WTC11 (cell line): ENCODE measurements around the gene LIMCH1. TPM values are rescaled to one million over a fixed set of nuclear protein-coding genes. Genes with fewer than 3 reads are reported as not detected.

ENCODE experiments used
- ATAC-seq: fragments of 200-7000 bp; cut with Tn5 transposase; 2 replicates; pipeline ENCODE4 v1.10.0; 2021; ENCODE audit warnings: mild to moderate bottlenecking, moderate library complexity
- CTCF ChIA-PET: fragments of 300-600 bp; sonication (Branson Sonifier 250); formaldehyde crosslinking; loops from one replicate; lab custom pipeline; 2021; ENCODE audit warnings: antibody characterized with exemption; lab: Charles Lee
- POLR2A ChIA-PET: fragments of 350-600 bp; sonication (Branson Sonifier 250); formaldehyde crosslinking; loops from one replicate; lab custom pipeline; 2021; ENCODE audit warnings: antibody characterized with exemption; lab: Charles Lee
- DNase-seq: peaks from one replicate; pipeline ENCODE4 v3.0.0; 2021; ENCODE audit warnings: low spot score
- H3K27ac Mint-ChIP-seq: 2 replicates; pipeline ENCODE4 v1.8.0; 2021; ENCODE audit warnings: mixed read lengths
- H3K27me3 Mint-ChIP-seq: 2 replicates; pipeline ENCODE4 v1.8.0; 2021; ENCODE audit warnings: low read depth, mild to moderate bottlenecking, moderate library complexity, mixed read lengths
- H3K36me3 Mint-ChIP-seq: 2 replicates; pipeline ENCODE4 v1.8.0; 2021; ENCODE audit warnings: mixed read lengths
- H3K4me1 Mint-ChIP-seq: 2 replicates; pipeline ENCODE4 v1.8.0; 2022; ENCODE audit warnings: mixed read lengths
- H3K4me3 Mint-ChIP-seq: 2 replicates; pipeline ENCODE4 v1.8.0; 2021; ENCODE audit warnings: mild to moderate bottlenecking, moderate library complexity, mixed read lengths
- H3K9me3 Mint-ChIP-seq: 2 replicates; pipeline ENCODE4 v1.8.0; 2021; ENCODE audit warnings: mixed read lengths
- ELF4 ChIP-seq: sonication (generic); formaldehyde crosslinking; IDR thresholded peaks from 2 replicates; pipeline ENCODE4 v1.8.1; 2022; ENCODE audit warnings: low read depth, mild to moderate bottlenecking, moderate library complexity, missing genetic modification reagents
- NR1H2 ChIP-seq: sonication (generic); formaldehyde crosslinking; IDR thresholded peaks from 2 replicates; pipeline ENCODE4 v1.9.0; 2021; ENCODE audit warnings: mild to moderate bottlenecking, moderate library complexity, missing genetic modification reagents
- total RNA-seq: library from RNA; stranded (reverse); gene quantifications from 3 replicates; pipeline ENCODE4 v1.2.3, GENCODE V29; 2021
- TF ChIP-seq, protein P1 (sequence below): sonication (generic); formaldehyde crosslinking; IDR thresholded peaks from 2 replicates; pipeline ENCODE4 v1.8.1; 2023; ENCODE audit warnings: mild to moderate bottlenecking, moderate library complexity, missing genetic modification reagents
- TF ChIP-seq, protein P2 (sequence below): sonication (generic); formaldehyde crosslinking; IDR thresholded peaks from 2 replicates; pipeline ENCODE4 v1.8.1; 2022; ENCODE audit warnings: mild to moderate bottlenecking, missing genetic modification reagents, moderate library complexity, borderline replicate concordance
- TF ChIP-seq, protein P3 (sequence below): sonication (generic); formaldehyde crosslinking; IDR thresholded peaks from 2 replicates; pipeline ENCODE4 v1.8.0; 2022; ENCODE audit warnings: missing genetic modification reagents

LIMCH1 gene
- total RNA-seq, 1 experiment from 2014 or later, result 0.92 TPM

DNA sequence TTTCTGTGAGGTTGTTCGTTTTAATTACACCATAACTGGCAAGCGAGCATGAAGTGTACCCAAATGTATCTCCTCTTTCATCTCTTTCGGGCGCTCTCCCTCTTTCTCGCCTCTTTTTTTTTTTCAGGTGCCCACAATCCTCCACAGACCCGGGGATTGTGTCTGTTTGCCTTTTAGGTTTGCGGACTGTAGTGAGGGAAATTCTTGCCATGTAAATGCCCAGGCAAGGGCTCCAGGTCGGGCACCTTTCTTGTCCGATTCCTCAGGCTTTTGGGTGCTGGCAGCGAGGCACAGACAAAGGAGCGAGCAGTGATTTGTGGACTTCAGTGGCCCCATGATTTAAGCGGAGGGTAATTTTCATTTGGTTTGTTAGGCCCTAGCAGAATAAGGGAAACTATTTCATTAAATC lies 211.7 kb downstream of the LIMCH1 start:
- H3K4me3 Mint-ChIP-seq, result no peak overlapping the region
- H3K27me3 Mint-ChIP-seq, result peaks cover 99% of the 10 kb centered on the region
- no peaks in the 10 kb centered on the region for H3K9me3 Mint-ChIP-seq
- peaks cover 62% of the 10 kb centered on the region for H3K4me1 Mint-ChIP-seq
- no peak overlapping the region for H3K27ac Mint-ChIP-seq
- CTCF ChIA-PET, result no interaction called here
- DNase-seq, result no peak
- no peaks in the 10 kb centered on the region; the same call in 1 of the 2 replicates for H3K36me3 Mint-ChIP-seq
- TF ChIP-seq, protein P1, sequence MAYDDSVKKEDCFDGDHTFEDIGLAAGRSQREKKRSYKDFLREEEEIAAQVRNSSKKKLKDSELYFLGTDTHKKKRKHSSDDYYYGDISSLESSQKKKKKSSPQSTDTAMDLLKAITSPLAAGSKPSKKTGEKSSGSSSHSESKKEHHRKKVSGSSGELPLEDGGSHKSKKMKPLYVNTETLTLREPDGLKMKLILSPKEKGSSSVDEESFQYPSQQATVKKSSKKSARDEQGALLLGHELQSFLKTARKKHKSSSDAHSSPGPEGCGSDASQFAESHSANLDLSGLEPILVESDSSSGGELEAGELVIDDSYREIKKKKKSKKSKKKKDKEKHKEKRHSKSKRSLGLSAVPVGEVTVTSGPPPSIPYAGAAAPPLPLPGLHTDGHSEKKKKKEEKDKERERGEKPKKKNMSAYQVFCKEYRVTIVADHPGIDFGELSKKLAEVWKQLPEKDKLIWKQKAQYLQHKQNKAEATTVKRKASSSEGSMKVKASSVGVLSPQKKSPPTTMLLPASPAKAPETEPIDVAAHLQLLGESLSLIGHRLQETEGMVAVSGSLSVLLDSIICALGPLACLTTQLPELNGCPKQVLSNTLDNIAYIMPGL (CRISPR knock-in tag), result no peak
- TF ChIP-seq, protein P2, sequence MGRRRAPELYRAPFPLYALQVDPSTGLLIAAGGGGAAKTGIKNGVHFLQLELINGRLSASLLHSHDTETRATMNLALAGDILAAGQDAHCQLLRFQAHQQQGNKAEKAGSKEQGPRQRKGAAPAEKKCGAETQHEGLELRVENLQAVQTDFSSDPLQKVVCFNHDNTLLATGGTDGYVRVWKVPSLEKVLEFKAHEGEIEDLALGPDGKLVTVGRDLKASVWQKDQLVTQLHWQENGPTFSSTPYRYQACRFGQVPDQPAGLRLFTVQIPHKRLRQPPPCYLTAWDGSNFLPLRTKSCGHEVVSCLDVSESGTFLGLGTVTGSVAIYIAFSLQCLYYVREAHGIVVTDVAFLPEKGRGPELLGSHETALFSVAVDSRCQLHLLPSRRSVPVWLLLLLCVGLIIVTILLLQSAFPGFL, result no peak
- TF ChIP-seq NR1H2 (CRISPR knock-in tag) (no peak), ELF4 (CRISPR knock-in tag) (no peak)
- TF ChIP-seq, protein P3, sequence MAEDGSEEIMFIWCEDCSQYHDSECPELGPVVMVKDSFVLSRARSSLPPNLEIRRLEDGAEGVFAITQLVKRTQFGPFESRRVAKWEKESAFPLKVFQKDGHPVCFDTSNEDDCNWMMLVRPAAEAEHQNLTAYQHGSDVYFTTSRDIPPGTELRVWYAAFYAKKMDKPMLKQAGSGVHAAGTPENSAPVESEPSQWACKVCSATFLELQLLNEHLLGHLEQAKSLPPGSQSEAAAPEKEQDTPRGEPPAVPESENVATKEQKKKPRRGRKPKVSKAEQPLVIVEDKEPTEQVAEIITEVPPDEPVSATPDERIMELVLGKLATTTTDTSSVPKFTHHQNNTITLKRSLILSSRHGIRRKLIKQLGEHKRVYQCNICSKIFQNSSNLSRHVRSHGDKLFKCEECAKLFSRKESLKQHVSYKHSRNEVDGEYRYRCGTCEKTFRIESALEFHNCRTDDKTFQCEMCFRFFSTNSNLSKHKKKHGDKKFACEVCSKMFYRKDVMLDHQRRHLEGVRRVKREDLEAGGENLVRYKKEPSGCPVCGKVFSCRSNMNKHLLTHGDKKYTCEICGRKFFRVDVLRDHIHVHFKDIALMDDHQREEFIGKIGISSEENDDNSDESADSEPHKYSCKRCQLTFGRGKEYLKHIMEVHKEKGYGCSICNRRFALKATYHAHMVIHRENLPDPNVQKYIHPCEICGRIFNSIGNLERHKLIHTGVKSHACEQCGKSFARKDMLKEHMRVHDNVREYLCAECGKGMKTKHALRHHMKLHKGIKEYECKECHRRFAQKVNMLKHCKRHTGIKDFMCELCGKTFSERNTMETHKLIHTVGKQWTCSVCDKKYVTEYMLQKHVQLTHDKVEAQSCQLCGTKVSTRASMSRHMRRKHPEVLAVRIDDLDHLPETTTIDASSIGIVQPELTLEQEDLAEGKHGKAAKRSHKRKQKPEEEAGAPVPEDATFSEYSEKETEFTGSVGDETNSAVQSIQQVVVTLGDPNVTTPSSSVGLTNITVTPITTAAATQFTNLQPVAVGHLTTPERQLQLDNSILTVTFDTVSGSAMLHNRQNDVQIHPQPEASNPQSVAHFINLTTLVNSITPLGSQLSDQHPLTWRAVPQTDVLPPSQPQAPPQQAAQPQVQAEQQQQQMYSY (CRISPR knock-in tag), result no peak
- no peak for ATAC-seq
- POLR2A ChIA-PET, result no interaction called here

Other genes starting within 250 kb of the LIMCH1 start
- gene PHOX2B, start 210.6 kb downstream of the LIMCH1 start, total RNA-seq, result not detected in 3 replicates